ENCODE results near the gene EME1.

EME1 gene

GRCh38 chr17:50372222-50372757 lies 739 bp upstream of the EME1 start:
- peak overlapping the region; percentile 89 for H3K4me3 ChIP-seq (replicated peaks; ENCODE audit: low read depth, low read length)
- DNase-seq (ENCODE audit: low read depth), result no peak
- TF ChIP-seq, protein P1, sequence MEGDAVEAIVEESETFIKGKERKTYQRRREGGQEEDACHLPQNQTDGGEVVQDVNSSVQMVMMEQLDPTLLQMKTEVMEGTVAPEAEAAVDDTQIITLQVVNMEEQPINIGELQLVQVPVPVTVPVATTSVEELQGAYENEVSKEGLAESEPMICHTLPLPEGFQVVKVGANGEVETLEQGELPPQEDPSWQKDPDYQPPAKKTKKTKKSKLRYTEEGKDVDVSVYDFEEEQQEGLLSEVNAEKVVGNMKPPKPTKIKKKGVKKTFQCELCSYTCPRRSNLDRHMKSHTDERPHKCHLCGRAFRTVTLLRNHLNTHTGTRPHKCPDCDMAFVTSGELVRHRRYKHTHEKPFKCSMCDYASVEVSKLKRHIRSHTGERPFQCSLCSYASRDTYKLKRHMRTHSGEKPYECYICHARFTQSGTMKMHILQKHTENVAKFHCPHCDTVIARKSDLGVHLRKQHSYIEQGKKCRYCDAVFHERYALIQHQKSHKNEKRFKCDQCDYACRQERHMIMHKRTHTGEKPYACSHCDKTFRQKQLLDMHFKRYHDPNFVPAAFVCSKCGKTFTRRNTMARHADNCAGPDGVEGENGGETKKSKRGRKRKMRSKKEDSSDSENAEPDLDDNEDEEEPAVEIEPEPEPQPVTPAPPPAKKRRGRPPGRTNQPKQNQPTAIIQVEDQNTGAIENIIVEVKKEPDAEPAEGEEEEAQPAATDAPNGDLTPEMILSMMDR (IDR thresholded peaks at IDR 0.05; ENCODE audit: low read length, missing control alignments), result no peak

DNA sequence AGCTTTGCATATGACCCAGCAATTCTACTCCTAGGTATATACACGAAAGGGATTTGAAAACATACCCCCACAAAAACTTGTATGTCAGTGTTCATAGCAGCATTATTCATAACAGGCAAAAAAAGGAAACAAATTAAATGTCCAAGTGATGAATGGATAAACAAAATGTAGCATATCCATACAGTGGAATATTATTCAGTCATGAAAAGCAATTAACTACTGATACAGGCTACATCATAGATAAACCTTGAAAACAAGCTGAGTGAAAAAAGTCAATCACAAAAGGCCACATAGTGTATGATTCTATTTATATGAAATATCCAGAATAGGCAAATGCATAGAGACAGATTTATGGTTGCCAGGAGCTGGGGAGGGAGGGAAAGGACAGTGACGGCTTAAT lies 676 bp downstream of the EME1 start:
- peak overlapping the region; percentile 89 for H3K4me3 ChIP-seq (replicated peaks; ENCODE audit: low read depth, low read length)
- no peak for DNase-seq (ENCODE audit: low read depth)
- TF ChIP-seq, protein P1 (IDR thresholded peaks at IDR 0.05; ENCODE audit: low read length, missing control alignments), result no peak

DNA sequence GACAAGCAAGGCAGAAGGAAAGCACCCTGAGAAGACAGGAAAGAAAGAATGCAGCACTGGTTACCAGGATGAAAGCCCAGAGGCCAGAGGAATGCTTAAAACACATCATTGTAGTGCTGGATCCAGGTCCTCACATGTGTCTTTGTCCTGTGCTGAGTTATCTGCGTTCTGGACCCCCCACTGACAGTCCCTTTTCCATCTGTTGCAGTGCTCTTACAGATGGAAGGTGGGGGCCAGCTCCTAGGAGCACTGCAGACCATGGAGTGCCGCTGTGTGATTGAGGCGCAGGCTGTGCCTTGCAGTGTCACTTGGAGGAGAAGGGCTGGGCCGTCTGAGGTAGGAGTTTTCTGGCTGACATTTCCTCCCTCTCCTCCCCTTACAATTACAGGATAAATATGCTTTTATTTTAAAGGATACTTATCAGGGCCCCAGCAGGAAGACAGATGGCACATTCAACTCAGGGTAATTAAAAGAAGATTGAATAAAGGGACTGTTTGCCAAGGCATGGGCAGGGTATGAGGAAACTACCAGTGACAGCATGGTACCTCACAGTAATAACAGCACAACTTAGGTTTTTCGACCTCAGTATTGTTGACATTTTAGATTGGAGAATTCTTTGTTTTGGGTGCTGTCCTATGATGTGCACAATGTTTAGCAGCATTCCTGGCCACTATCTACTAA lies 3.0 kb downstream of the EME1 start:
- TF ChIP-seq, protein P1 (IDR thresholded peaks at IDR 0.05; ENCODE audit: low read length, missing control alignments), result no peak
- no peak for DNase-seq (ENCODE audit: low read depth)
- H3K4me3 ChIP-seq (replicated peaks; ENCODE audit: low read depth, low read length), result no peak overlapping the region

- DNase-seq (ENCODE audit: low read depth), result no peak
- TF ChIP-seq, protein P1 (IDR thresholded peaks at IDR 0.05; ENCODE audit: low read length, missing control alignments), result no peak
- no peak overlapping the region for H3K4me3 ChIP-seq (replicated peaks; ENCODE audit: low read depth, low read length)
Observed at GRCh38 chr17:50379351-50380132, 6.5 kb downstream of the EME1 start.

GRCh38 chr17:50380369-50381259 lies 7.6 kb downstream of the EME1 start:
- TF ChIP-seq, protein P1 (IDR thresholded peaks at IDR 0.05; ENCODE audit: low read length, missing control alignments), result peak; percentile 22
- no peak for DNase-seq (ENCODE audit: low read depth)
- no peak overlapping the region for H3K4me3 ChIP-seq (replicated peaks; ENCODE audit: low read depth, low read length)

DNA sequence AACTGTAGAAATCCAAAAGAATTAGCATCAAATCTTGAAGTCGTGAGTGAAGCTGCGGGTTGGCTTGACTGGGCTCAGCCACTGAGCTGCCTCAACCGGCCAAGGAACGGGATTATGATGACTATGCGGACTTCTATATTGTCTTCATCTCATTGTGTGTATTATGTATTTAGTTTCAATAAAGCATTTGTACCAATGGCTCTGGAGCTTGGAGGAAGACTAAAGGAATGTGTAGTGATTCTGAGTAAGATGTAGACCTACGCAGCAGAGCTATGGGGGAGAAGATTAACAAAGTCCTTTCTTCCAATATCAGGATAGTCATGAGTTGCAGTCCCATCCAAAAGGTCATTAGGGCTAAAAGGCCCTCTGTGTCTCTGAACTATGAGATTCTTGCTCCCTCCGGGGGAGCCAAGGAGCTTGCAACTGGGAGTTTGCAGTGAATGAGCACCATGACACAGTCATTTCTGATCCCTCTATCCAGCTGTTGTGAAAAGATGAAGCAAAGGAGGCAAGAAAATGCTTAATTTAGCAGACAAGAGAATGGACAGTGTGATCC lies 8.3 kb downstream of the EME1 start:
- TF ChIP-seq, protein P1 (IDR thresholded peaks at IDR 0.05; ENCODE audit: low read length, missing control alignments), result no peak
- no peak for DNase-seq (ENCODE audit: low read depth)
- no peak overlapping the region for H3K4me3 ChIP-seq (replicated peaks; ENCODE audit: low read depth, low read length)

Data from fibroblast of pulmonary artery (primary cell).